Stomach smooth muscle (tissue), 2 donors: Measurements from ENCODE around the gene DCLK1.

Source experiments
- H3K27ac ChIP-seq: one replicate; pipeline ENCODE4 v1.7.0; 2013; ENCODE audit warnings: mild to moderate bottlenecking, low read length, inconsistent platforms
- H3K27me3 ChIP-seq, 2 donors: one replicate each; pipeline ENCODE4 v1.7.0; 2013; ENCODE audit warnings: low read length in 2 of 2; ENCODE audit not compliant: insufficient read depth in 2 of 2, control insufficient read depth in 1 of 2
- H3K36me3 ChIP-seq, 2 donors: one replicate each; pipeline ENCODE4 v1.7.0; 2013; ENCODE audit warnings: low read length in 2 of 2; ENCODE audit not compliant: control insufficient read depth in 2 of 2, insufficient read depth in 2 of 2
- H3K4me1 ChIP-seq: one replicate; pipeline ENCODE4 v1.7.0; 2013; ENCODE audit warnings: low read length; ENCODE audit not compliant: control insufficient read depth, insufficient read depth
- H3K4me3 ChIP-seq, 2 donors: one replicate each; pipeline ENCODE4 v1.7.0; 2013; ENCODE audit warnings: low read length in 2 of 2
- H3K9ac ChIP-seq, 2 donors: one replicate each; pipeline ENCODE4 v1.7.0; 2013; ENCODE audit warnings: low read length in 2 of 2, mild to moderate bottlenecking in 1 of 2
- H3K9me3 ChIP-seq, 2 donors: one replicate each; pipeline ENCODE4 v1.7.0; 2013; ENCODE audit warnings: low read length in 2 of 2; ENCODE audit not compliant: control insufficient read depth in 2 of 2
- donor health status: healthy.
- donor health status: Pancreatic carcinoma.

Gene DCLK1

GRCh38 chr13:35770756-35771297, 360.4 kb downstream of the DCLK1 start:
- H3K36me3 ChIP-seq = no peaks in the 10 kb centered on the region
- no peak overlapping the region for H3K27ac ChIP-seq
- H3K27me3 ChIP-seq = no peaks in the 10 kb centered on the region
- no peak overlapping the region for H3K9ac ChIP-seq
- peaks cover 2% of the 10 kb centered on the region for H3K4me1 ChIP-seq
- no peak overlapping the region for H3K4me3 ChIP-seq
- no peaks in the 10 kb centered on the region for H3K9me3 ChIP-seq

GRCh38 chr13:35769812-35770211, 361.4 kb downstream of the DCLK1 start:
- H3K4me3 ChIP-seq = no peak overlapping the region
- no peak overlapping the region for H3K9ac ChIP-seq
- peaks cover 2% of the 10 kb centered on the region for H3K4me1 ChIP-seq
- H3K27me3 ChIP-seq = no peaks in the 10 kb centered on the region
- H3K9me3 ChIP-seq = no peaks in the 10 kb centered on the region
- no peak overlapping the region for H3K27ac ChIP-seq
- H3K36me3 ChIP-seq = no peaks in the 10 kb centered on the region

- no peaks in the 10 kb centered on the region for H3K36me3 ChIP-seq
- no peak overlapping the region for H3K27ac ChIP-seq
- no peak overlapping the region for H3K4me3 ChIP-seq
- H3K27me3 ChIP-seq = no peaks in the 10 kb centered on the region
- no peak overlapping the region for H3K9ac ChIP-seq
- peaks cover 2% of the 10 kb centered on the region for H3K4me1 ChIP-seq
- H3K9me3 ChIP-seq = no peaks in the 10 kb centered on the region
These were observed 362.6 kb downstream of the DCLK1 start for GRCh38 chr13:35768551-35768950.

- no peak overlapping the region for H3K4me3 ChIP-seq
- H3K27me3 ChIP-seq = no peaks in the 10 kb centered on the region
- no peaks in the 10 kb centered on the region for H3K9me3 ChIP-seq
- H3K4me1 ChIP-seq = peaks cover 2% of the 10 kb centered on the region
- no peak overlapping the region for H3K27ac ChIP-seq
- no peak overlapping the region for H3K9ac ChIP-seq
- no peaks in the 10 kb centered on the region for H3K36me3 ChIP-seq
These were observed 363.1 kb downstream of the DCLK1 start for GRCh38 chr13:35768073-35768472.

- Histone ChIP-seq H3K36me3 (no peaks in the 10 kb centered on the region), H3K4me1 (peaks cover 2% of the 10 kb centered on the region)
These were observed 363.8 kb downstream of the DCLK1 start for GRCh38 chr13:35767256-35767976.

GRCh38 chr13:35766663-35767062, 364.5 kb downstream of the DCLK1 start:
- no peaks in the 10 kb centered on the region for H3K9me3 ChIP-seq
- no peak overlapping the region for H3K27ac ChIP-seq
- H3K9ac ChIP-seq = no peak overlapping the region
- H3K27me3 ChIP-seq = no peaks in the 10 kb centered on the region
- no peak overlapping the region for H3K4me3 ChIP-seq
- H3K4me1 ChIP-seq = no peaks in the 10 kb centered on the region
- H3K36me3 ChIP-seq = no peaks in the 10 kb centered on the region

More at GRCh38 chr13:35767256-35767976, 363.8 kb downstream of the DCLK1 start:
- no peak overlapping the region for H3K4me3 ChIP-seq
- no peaks in the 10 kb centered on the region for H3K9me3 ChIP-seq
- no peak overlapping the region for H3K27ac ChIP-seq
- no peaks in the 10 kb centered on the region for H3K27me3 ChIP-seq
- H3K9ac ChIP-seq = no peak overlapping the region

- Histone ChIP-seq H3K27me3 (no peaks in the 10 kb centered on the region), H3K9me3 (no peaks in the 10 kb centered on the region), H3K27ac (no peak overlapping the region), H3K9ac (no peak overlapping the region), H3K4me1 (no peaks in the 10 kb centered on the region), H3K4me3 (no peak overlapping the region), H3K36me3 (no peaks in the 10 kb centered on the region)
These were observed 365.2 kb downstream of the DCLK1 start for GRCh38 chr13:35765941-35766340.

GRCh38 chr13:35765366-35765765, 365.8 kb downstream of the DCLK1 start:
- Histone ChIP-seq H3K27me3 (no peaks in the 10 kb centered on the region), H3K4me1 (no peaks in the 10 kb centered on the region), H3K9ac (no peak overlapping the region), H3K27ac (no peak overlapping the region), H3K36me3 (no peaks in the 10 kb centered on the region), H3K9me3 (no peaks in the 10 kb centered on the region), H3K4me3 (no peak overlapping the region)

GRCh38 chr13:35764326-35765015, 366.7 kb downstream of the DCLK1 start:
- Histone ChIP-seq H3K9me3 (no peaks in the 10 kb centered on the region), H3K27me3 (no peaks in the 10 kb centered on the region), H3K4me3 (no peak overlapping the region), H3K27ac (no peak overlapping the region), H3K36me3 (no peaks in the 10 kb centered on the region), H3K9ac (no peak overlapping the region), H3K4me1 (no peaks in the 10 kb centered on the region)

GRCh38 chr13:35763782-35764123, 367.4 kb downstream of the DCLK1 start:
- no peaks in the 10 kb centered on the region for H3K4me1 ChIP-seq
- no peak overlapping the region for H3K4me3 ChIP-seq
- no peaks in the 10 kb centered on the region for H3K36me3 ChIP-seq
- no peaks in the 10 kb centered on the region for H3K9me3 ChIP-seq
- no peak overlapping the region for H3K27ac ChIP-seq
- H3K27me3 ChIP-seq = no peaks in the 10 kb centered on the region
- no peak overlapping the region for H3K9ac ChIP-seq
